GM18873 (cell line): ENCODE measurements around the gene CHN2.

Source experiments
- ATAC-seq: cut with Tn5 transposase; IDR thresholded peaks from one replicate; pipeline ENCODE4 v1.9.1; 2021; ENCODE audit warnings: mild to moderate bottlenecking, moderate library complexity, moderate number of reproducible peaks; ENCODE audit not compliant: unreplicated experiment, low FRiP score

Gene CHN2

DNA sequence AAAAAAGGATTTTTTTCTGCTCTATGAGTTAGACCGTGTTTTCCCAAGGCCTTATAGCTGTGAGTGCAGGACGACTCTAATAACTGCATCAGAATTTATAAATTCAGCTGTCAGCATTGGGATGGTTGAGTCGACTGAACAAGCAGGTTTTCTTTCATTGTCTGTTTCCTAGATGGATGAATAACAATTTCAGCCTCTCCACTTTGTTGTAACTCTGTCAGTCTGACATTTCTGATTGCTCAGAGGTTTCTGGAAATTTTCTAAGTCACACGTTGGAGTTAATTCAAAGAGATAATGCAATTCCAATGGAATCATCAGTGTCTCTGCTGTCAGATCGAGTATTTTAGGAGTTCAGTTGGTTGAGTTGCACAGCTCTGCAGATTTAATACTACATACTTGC is 159.2 kb downstream of the CHN2 start:
- ATAC-seq, result no peak

DNA sequence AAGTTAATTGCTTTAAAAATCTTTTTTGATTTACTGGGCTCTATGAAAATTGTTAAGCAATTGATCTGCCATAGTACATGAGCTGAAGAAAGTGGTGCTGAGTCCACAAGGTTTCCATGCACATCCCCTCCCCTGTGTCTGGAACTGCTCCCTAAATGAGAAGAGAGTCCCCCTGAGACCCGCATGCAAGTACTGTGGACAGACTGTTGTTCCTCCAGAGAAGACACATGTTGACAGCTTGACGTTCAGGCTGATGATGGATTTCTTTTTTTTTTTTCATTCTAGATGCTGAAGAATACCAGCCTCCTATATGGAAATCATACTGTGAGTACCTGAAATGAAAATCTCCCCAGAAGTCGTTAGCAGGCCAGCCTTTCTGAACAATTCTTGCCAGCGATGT is 159.8 kb downstream of the CHN2 start:
- ATAC-seq, result no peak

DNA sequence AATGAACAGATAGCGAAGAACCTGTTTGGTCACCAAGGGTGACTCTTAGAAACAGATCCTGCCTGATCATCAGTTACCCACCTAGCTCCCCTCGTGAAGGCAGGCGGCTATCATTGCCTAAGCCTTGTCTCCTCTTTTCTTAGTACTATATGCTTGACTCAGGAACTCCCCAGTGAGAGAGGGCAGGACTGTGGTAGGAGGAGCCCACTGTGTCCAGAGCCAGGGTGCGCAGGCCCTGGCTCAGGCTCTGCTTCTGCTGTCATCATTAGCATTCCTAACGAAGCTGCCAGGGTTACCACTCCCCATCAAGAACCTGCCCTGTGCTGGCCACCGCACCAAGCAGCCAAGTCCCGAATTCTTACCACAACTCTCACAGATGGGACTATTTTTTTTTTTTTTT is 160.8 kb downstream of the CHN2 start:
- no peak for ATAC-seq

DNA sequence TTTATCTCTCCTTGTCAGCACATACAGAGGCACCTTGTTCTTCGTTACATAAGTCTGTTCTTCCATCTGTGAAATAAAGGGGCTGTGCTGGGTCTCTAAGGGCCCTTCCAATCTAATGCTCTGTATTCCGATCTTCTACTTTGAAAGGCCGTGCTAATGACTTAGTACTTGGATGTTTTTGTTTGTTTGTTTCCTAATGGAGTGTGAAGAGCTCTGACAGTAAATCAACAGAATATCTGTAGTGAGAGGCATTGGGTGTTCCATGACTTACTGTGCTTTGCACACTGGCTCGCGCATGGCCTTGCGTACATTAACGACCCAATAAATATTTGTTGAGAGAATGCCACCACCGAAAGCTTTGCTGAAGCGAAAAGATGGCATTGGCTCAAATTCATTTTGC is 162.1 kb downstream of the CHN2 start:
- no peak for ATAC-seq

DNA sequence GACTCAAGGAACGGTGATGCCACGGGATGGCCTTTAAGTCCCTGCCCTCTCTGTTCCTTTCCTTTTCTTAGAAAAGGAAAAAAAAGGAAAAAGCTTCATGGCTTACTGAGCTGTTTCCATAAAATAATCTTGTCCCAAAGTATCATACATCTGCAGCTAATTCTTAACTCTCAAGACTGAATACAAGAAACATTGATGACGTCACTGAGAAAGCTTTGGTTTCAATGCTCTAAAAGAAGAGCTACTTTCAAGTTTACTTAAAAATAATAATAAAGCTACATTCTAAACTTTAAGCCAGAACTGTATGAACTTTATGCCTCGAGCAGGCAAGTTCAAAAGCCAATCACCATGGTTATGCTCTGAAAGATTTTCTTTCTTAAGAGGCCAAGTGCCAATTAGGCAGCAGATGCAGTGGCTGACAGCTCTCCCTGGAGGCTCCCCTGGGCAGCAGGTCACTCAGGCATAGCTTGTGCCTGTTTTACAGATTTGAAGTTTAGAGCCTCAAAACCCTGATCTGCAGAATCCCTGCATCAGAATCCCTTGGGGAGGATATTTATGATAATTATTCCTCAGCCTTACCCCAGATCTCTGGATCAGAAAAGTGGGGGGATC is 165.0 kb downstream of the CHN2 start:
- no peak for ATAC-seq

DNA sequence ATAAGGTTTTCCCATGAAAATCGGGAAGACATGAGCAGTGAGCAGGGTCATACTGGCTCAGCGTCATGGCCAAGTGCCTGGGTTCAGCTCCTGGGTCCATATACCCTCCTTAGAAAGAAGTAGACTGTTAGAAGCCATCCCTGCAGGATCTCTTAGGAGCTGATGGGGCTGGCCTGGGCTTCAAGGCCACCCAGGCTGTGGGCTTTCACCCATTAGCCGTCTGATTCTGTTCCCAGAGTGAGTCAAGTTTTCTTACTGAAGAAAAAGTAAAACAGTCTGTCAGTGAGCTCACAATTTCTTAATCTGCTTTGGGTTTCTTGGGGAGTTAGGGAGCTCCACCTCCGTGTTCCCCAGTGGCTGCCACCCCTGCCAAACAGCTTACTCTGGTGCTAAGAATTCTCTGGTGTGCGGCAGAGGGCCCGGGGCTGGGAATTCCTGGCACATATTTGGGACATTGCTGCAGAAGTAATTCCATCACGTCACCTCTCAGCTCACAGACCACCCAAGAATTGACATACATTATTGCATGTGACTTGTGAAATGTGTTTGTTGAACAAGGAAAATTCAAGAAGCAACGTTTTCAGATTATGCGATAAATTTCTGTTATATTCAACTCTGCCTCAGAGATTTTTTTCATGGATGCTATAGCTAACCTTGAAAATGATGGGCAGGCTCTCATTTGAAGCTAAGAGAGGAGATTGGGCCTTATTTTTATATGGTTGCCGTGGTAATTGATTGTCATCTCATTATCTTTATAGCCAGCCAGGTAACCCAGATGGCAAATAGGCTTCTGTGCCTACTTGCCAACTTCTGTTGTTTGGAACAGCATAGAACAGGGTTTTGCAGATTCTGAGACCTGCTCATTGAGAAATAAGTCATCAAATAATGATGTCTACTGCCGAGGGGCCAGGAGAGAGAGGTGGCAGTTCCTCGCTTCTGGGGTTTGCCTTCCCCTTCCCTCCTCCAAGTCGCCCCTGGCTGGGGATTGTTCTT is 166.4 kb downstream of the CHN2 start:
- no peak for ATAC-seq

DNA sequence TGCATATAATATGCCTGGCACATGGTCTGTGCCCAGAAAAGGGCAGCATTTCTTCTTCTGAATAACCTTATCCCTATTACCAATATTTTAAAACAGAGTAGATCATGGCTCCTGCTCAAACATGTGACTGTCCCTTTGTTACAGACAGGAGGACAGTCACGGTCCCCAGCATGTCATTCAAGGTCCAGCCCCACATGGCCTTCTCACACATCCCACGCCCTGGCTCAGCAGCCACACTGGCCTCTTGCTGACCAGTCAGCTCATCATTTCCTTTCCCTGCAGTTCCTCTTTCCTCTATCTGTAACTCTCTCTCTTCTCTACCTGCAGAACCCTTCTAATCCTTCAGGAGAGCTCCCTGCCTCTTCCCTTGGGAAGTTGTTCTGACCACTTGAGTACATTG is 167.8 kb downstream of the CHN2 start:
- no peak for ATAC-seq

DNA sequence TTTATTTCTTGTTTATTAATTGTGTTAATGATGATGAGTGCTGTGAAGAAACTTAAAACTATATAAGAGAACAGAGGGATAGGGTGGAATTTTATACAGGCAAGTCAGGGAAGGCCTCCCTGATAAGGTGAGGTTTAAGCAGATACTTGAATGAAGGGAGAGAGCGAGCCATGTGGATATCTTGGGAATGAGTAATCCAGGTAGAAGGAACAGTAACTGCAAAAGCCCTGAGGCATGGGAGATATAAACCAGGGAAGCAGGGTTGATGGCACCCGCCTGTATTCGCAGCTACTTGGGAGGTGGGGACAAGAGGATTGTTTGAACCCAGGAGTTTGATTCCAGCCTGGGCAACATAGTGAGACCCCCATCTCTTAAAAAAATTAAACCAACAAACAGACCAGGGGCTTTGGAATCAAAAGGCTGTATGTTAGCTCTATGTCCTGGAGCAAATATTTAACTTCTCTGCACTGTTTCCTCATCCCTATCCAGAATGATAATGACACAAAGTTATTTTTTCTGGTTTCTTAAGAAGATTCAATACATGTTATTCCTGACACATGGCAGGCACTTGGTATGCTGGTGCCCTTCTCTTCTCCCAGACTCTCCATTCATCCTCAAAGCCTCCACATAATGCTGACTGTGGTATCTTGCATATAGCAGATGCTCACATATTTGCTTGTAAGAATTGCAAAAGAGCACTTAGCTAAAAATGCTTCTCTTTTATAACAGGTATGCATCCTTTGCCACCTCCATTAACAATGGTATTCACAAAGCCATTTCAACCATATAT is 169.3 kb downstream of the CHN2 start:
- no peak for ATAC-seq

DNA sequence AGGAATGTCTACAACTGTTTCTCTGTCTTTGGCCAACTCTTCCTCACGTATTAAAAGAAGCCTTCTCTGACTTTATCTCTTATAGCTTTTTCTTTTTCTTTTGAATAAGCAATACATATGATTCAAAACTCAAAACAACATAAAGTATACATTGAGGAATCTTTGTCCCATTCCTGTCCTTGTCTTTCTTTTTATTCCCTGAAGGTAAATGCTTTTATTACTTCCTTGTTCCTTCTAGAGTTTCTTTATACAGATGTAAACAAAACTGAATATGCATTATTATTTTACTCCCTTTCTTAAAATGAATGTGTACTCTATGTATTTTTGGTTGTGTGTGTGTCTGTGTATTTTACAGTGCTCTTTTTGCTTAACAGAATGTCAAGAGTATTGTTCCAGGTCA is 170.1 kb downstream of the CHN2 start:
- ATAC-seq, result no peak

DNA sequence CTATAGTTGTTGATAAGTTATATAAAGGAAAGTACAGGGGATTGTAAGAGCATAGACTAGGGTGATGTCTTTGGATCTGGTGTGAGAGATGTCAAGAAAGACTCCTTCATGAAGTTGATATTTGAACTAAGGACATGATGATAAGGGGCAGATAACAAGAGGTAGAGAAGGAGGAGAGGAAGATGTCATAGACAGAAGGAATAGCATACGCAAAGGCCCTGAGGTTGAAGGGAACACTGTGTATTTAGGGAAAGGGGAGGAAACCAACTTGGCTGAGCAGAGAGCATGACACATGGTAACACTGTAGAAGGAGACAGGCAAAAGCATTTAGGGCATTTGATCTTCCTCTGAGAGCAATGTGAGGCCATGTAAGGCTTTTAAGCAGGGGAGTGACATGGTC is 170.8 kb downstream of the CHN2 start:
- ATAC-seq, result no peak

DNA sequence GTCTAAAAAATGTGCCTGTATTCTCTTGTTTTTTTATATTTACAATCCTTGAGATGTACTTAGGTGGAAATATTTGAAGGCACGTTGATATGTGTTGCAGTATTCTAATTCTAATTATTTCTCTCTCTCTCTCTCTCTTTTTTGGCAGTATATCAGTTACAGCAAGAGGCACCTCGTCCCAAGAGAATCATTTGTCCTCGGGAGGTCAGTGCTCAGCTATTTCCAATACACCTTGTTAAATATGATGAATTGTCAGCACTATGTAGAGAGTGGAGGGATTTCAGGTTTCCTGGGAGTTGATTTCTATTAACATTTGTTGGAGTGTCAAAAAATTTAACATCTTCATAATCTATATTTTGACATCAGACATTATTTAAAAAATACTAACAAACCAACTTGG is 173.2 kb downstream of the CHN2 start:
- ATAC-seq, result no peak

DNA sequence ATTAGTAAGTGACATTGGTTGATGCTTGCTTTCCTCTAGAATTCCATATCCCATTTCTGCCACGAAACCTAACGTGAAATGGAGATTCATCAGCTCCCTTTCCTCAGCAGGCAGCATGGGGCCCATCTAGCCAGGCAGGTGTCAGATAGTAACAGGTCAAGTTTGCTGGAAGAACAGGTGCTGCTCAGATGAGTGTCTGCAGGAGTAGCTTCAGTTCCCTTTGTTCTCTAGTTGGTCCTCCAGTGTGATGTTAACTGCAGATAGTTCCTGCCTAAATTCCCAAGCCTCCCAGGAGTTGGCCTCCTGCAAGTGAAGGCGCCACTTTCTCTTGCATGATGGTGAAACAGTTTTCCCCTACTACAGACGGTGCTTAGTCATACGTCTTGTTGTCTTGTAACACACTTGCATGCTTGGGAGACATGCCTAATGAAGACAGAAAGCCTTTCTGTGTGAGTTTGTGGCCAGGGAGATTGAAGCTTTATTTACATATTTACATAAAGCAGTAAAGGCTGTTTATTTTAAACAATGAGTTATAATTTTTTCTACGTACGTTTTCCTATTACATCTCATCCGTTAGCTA is 175.4 kb downstream of the CHN2 start:
- no peak for ATAC-seq

DNA sequence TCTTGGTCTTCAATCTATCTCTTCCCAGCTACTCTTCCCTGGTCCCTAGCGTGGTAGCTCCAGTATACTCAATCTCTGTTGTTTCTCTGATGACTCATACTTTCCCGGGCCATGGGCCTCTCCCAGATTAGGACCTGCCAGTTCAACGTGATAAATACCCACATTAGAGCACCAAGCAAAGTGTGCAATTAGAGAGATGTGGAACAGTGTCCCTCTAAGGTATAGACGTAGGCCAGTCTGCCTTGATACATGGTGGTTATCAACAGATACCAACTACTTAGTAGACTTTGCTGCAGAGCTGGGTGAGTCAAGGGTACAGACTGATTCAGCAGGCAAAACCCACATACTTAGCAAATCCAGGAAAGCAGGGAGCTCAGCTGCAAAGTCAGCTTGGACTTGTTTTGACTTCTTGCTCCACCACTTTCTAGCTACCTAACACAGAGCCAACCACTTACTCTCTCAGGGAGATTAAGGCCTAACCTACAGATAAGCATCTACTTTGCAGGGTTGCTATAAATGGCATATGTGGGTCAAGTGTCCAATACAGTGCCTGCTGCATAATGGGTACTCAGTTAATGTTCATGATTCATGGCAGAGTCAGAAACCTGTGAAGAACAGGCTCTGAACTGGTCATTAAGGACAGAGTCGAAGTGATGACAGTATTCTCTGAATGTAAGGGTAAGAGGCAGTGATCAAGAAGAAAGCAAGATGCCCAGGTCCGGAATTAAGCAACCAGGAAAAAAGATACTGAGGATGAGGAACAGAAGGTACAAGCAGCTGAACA is 176.1 kb downstream of the CHN2 start:
- ATAC-seq, result no peak

DNA sequence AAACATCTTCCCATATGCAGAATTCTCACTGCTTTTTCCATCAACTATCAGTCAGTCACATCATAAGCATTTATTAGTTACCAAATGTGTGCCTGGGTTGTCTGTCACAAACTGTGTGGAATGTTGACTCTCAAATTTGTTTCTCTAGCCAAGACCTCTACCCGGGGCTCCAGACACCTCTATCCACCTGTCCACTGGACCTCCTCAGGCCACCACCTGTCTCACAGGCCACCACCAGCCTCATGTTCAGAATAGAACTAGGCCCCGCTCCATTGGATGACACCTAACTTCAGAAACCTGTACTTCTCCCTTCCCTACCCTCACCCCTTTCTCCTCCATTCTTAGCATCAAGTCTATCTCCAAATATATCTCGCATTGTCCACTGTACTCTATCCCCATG is 176.9 kb downstream of the CHN2 start:
- ATAC-seq, result no peak

DNA sequence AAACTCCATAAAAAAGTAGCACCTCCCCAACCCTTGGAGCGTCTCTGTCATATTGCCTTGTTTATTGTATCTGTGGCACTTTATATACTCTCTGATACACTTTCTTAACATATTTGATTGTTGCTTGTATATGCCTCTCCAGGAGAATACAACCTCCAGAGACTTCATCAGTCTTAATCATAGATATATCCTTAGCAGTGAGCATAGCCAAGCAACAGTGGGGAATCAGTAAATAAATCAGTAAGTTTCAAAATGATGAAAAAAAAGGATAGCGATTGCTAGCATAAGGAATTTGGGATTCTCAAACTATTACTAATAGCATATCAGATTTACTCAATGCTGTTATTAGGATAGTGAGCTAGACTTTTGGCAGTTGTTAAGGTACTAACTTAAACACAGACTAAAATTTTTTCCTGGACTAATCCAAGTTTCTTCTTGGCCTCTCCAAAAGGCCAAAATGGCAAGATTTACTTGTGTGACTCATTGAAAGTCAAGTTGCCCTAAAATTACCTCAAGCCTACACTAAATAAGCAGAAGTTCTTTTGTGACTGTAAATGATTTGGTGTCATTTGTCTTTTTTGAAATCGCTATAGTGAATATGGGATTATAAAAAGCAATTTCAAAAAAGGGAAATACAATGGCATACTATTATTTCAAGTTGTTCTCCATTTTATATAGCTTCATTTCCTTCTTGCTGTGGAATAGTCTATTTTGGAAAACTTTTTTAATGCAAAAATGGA is 177.9 kb downstream of the CHN2 start:
- ATAC-seq, result no peak

DNA sequence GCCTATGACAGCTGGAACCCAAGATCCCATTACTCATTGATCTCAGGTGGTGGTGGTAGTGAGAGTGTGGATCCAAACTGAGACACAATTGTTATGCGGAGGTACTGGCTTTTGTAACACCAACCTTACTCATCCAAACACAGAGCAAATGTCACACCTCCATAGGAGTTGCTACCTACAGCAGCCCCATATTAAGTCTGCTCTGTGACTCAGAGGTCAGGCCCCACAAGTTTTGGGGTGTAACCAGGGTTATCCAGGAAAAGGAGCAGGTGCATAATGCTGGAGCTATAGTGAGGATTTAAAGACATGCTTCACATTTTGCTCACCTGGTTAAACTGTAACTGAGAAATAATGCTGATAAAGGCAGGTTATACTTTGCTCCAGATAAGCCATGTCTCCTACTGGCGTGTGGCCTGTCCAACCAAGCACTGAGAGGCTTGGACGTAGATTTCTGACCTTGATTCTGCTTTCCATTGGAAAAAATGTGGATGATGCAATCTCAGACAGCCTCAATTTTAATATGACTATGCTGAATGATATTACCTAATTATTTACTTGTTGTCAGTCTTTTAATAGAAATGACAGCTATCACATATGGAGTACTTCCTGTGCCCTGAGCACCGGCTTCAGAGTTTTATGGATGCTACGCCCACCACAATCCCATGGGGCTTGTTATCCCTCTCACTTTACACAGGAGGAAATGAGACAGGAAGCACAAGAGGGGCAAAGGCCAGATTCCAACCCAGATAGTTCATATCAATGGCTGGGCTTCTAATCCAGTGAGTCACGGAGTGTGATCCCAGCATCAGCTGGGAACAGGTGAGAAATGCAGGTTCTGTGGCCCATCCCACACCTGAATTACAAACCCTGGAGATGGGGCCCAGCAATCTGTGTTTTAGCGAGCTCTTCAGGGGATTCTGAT is 181.3 kb downstream of the CHN2 start:
- ATAC-seq, result no peak

DNA sequence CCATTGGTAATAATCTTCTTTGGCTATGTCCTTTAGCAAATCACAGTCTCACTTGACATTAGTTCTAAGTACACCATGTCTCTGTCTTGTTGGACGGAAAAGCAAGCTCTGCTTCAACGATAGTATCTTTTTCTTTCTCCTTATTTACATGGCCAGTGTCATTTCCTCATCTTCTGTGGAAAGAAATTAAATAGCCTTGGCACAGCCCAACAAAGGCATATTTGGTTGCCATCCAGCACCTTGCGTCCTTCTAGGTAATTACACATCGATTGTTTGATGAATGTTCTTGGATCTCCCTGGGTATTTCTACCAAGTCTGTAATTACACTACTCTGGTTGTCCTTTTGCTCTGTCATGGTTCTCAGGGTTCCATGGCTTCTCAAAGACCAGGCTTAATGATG is 183.1 kb downstream of the CHN2 start:
- no peak for ATAC-seq

DNA sequence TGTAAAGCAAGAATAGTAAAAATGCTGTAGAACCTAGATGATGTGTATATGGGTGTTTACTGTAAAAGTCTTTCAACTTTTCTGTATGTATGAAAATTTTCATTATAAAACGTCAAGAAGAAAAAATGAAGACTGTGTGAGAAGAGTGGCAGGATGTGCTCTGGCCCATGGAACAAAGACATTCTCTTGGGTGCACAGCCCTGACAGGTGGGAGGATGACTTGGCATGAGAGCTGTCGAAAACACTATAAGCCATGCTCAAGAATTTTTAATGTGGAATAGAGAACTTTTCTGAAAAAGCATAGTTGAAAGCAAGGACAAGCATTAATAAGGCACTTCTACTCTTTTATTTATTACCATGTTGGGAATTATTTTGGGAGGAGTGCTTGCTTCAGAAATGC is 185.0 kb downstream of the CHN2 start:
- ATAC-seq, result no peak
